GM23338 (cell line): ENCODE data around the gene FBXL17. TPM values are rescaled to one million over a fixed set of nuclear protein-coding genes. Genes with fewer than 3 reads are reported as not detected.

Experiments
- ATAC-seq: fragments of 200-7000 bp; cut with Tn5 transposase; 3 replicates; pipeline ENCODE4 v1.9.1; 2020
- DNase-seq: peaks from one replicate; pipeline ENCODE4 v3.0.0-alpha.2; 2015; ENCODE audit warnings: low spot score
- H2AFZ ChIP-seq: fragments of 200-600 bp; sonication (generic); 2 replicates; pipeline ENCODE4 v1.8.0; 2016; ENCODE audit warnings: antibody characterized with exemption, mild to moderate bottlenecking, moderate library complexity
- H3F3A ChIP-seq: fragments of 200-600 bp; sonication (generic); replicated peaks from 2 replicates; pipeline ENCODE4 v1.8.0; 2017; ENCODE audit warnings: antibody characterized with exemption, mixed run types, low read depth
- H3K27ac ChIP-seq: fragments of 200-600 bp; sonication (generic); 2 replicates; pipeline ENCODE4 v1.6.1; 2016; ENCODE audit warnings: low read depth
- H3K27me3 ChIP-seq: fragments of 200-600 bp; sonication (generic); 2 replicates; pipeline ENCODE4 v1.8.0; 2016; ENCODE audit warnings: mild to moderate bottlenecking, mixed run types, moderate library complexity; ENCODE audit not compliant: insufficient read depth
- H3K36me3 ChIP-seq: fragments of 200-600 bp; sonication (generic); 2 replicates; pipeline ENCODE4 v1.8.0; 2016; ENCODE audit warnings: mild to moderate bottlenecking; ENCODE audit not compliant: insufficient read depth
- H3K4me1 ChIP-seq: fragments of 200-600 bp; sonication (generic); 2 replicates; pipeline ENCODE4 v1.8.0; 2016; ENCODE audit warnings: mild to moderate bottlenecking, moderate library complexity; ENCODE audit not compliant: insufficient read depth
- H3K4me2 ChIP-seq: fragments of 200-600 bp; sonication (generic); 2 replicates; pipeline ENCODE4 v1.7.1; 2017; ENCODE audit warnings: mixed run types
- H3K4me3 ChIP-seq: fragments of 200-600 bp; sonication (generic); 2 replicates; pipeline ENCODE4 v1.6.1; 2016; ENCODE audit warnings: mixed run types
- H3K79me2 ChIP-seq: fragments of 200-600 bp; sonication (generic); replicated peaks from 2 replicates; pipeline ENCODE4 v1.8.0; 2017; ENCODE audit warnings: mild to moderate bottlenecking; ENCODE audit not compliant: insufficient read depth
- H3K9me2 ChIP-seq: fragments of 200-600 bp; sonication (generic); 2 replicates; pipeline ENCODE4 v1.8.0; 2017; ENCODE audit not compliant: insufficient read depth
- H4K20me1 ChIP-seq: fragments of 200-600 bp; sonication (generic); replicated peaks from 2 replicates; pipeline ENCODE4 v1.8.0; 2017; ENCODE audit warnings: mild to moderate bottlenecking; ENCODE audit not compliant: insufficient read depth
- H3K27ac Mint-ChIP-seq: 2 replicates; pipeline ENCODE4 v1.8.0; 2020; ENCODE audit warnings: inconsistent platforms, mild to moderate bottlenecking, moderate library complexity, mixed read lengths
- H3K27me3 Mint-ChIP-seq: 3 replicates; pipeline ENCODE4 v1.8.0; 2022; ENCODE audit warnings: low read depth, mild to moderate bottlenecking, moderate library complexity, mixed read lengths, inconsistent platforms; ENCODE audit not compliant: insufficient read depth, poor library complexity
- H3K36me3 Mint-ChIP-seq: 3 replicates; pipeline ENCODE4 v1.8.0; 2021; ENCODE audit warnings: low read depth, mild to moderate bottlenecking, inconsistent platforms, moderate library complexity, mixed read lengths
- H3K4me1 Mint-ChIP-seq: 3 replicates; pipeline ENCODE4 v1.8.0; 2020; ENCODE audit warnings: mild to moderate bottlenecking, inconsistent platforms, mixed read lengths
- H3K4me3 Mint-ChIP-seq: 3 replicates; pipeline ENCODE4 v1.8.0; 2021; ENCODE audit warnings: moderate library complexity, mild to moderate bottlenecking, inconsistent platforms, mixed read lengths
- H3K9me3 Mint-ChIP-seq: 3 replicates; pipeline ENCODE4 v1.8.0; 2020; ENCODE audit warnings: moderate library complexity, mild to moderate bottlenecking, inconsistent platforms, mixed read lengths
- NANOG ChIP-seq: IDR thresholded peaks from 2 replicates; pipeline ENCODE4 v1.6.1; 2016; ENCODE audit warnings: antibody characterized with exemption, borderline replicate concordance
- polyA plus RNA-seq: library from polyadenylated mRNA; unstranded; fragments of >200 nt; fragmentation: Nextera tagmentation; extraction: Ambion mirVana; gene quantifications from 2 replicates; pipeline ENCODE4 v1.2.1, GENCODE V29; 2016
- total RNA-seq: library from RNA; depleted of rRNA; stranded (reverse); fragments of >200 nt; shearing (Covaris generic); gene quantifications from 2 replicates; pipeline ENCODE4 v1.2.3, GENCODE V29; 2014
- TF ChIP-seq, protein P1 (sequence below): IDR thresholded peaks from one replicate; pipeline ENCODE4 v1.6.1; 2018; ENCODE audit warnings: antibody characterized with exemption; ENCODE audit not compliant: unreplicated experiment
- TF ChIP-seq, protein P2 (sequence below): fragments of 250-450 bp; sonication (Bioruptor Pico); IDR thresholded peaks from 2 replicates; pipeline ENCODE4 v1.5.0; 2020; ENCODE audit warnings: mild to moderate bottlenecking, moderate library complexity

FBXL17 gene
- total and polyA plus RNA-seq, 2 experiments from 2014 or later, result 2.0 to 2.7 TPM

DNA sequence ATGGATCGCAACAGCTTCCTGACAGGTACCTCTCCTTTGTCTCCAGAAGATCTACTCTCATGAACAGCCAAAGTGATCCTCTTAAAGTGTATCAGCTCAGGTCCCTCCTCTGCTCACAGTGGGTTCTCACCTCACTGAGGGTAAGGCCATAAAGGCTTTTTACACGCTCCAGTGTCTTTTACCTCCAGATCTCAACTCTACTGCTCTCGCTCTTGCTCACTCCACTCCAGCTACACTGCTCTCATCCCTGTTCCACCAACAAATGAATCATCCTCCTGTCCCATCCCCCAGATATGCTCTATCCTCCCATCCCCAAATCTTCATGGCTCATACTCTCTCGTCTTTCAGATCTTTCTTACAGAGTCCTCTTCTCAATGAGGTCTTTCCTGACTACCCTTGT lies 462.5 kb downstream of the FBXL17 start (continued):
- TF ChIP-seq, protein P1, sequence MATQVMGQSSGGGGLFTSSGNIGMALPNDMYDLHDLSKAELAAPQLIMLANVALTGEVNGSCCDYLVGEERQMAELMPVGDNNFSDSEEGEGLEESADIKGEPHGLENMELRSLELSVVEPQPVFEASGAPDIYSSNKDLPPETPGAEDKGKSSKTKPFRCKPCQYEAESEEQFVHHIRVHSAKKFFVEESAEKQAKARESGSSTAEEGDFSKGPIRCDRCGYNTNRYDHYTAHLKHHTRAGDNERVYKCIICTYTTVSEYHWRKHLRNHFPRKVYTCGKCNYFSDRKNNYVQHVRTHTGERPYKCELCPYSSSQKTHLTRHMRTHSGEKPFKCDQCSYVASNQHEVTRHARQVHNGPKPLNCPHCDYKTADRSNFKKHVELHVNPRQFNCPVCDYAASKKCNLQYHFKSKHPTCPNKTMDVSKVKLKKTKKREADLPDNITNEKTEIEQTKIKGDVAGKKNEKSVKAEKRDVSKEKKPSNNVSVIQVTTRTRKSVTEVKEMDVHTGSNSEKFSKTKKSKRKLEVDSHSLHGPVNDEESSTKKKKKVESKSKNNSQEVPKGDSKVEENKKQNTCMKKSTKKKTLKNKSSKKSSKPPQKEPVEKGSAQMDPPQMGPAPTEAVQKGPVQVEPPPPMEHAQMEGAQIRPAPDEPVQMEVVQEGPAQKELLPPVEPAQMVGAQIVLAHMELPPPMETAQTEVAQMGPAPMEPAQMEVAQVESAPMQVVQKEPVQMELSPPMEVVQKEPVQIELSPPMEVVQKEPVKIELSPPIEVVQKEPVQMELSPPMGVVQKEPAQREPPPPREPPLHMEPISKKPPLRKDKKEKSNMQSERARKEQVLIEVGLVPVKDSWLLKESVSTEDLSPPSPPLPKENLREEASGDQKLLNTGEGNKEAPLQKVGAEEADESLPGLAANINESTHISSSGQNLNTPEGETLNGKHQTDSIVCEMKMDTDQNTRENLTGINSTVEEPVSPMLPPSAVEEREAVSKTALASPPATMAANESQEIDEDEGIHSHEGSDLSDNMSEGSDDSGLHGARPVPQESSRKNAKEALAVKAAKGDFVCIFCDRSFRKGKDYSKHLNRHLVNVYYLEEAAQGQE, result no peak

DNA sequence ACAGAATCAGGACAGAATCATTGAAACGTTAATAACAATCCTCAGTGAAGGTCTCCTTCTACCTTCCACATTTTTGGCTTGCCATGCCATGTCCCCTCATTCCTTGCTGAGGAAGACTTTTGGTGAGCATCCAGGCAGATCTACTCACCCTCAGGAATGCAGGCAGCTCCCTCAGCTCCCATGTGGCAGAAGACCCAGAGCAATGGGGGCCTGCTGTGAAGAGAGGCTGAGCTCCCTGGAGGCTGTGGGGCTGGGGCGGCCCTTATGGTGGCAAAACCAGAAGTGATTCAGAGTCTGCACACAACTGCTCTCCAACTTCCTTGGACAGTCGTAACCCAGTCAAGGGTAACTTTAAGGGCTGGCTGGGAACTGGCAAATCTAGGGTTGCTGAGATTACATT lies 463.9 kb downstream of the FBXL17 start:
- H3K9me2 ChIP-seq, result no peaks in the 10 kb centered on the region
- no peak overlapping the region for H3K4me3 ChIP-seq
- DNase-seq (no peak), ATAC-seq (peak; percentile 27; the same call in 2 of the 3 replicates)
- TF ChIP-seq NANOG, result no peak
- TF ChIP-seq, protein P2, sequence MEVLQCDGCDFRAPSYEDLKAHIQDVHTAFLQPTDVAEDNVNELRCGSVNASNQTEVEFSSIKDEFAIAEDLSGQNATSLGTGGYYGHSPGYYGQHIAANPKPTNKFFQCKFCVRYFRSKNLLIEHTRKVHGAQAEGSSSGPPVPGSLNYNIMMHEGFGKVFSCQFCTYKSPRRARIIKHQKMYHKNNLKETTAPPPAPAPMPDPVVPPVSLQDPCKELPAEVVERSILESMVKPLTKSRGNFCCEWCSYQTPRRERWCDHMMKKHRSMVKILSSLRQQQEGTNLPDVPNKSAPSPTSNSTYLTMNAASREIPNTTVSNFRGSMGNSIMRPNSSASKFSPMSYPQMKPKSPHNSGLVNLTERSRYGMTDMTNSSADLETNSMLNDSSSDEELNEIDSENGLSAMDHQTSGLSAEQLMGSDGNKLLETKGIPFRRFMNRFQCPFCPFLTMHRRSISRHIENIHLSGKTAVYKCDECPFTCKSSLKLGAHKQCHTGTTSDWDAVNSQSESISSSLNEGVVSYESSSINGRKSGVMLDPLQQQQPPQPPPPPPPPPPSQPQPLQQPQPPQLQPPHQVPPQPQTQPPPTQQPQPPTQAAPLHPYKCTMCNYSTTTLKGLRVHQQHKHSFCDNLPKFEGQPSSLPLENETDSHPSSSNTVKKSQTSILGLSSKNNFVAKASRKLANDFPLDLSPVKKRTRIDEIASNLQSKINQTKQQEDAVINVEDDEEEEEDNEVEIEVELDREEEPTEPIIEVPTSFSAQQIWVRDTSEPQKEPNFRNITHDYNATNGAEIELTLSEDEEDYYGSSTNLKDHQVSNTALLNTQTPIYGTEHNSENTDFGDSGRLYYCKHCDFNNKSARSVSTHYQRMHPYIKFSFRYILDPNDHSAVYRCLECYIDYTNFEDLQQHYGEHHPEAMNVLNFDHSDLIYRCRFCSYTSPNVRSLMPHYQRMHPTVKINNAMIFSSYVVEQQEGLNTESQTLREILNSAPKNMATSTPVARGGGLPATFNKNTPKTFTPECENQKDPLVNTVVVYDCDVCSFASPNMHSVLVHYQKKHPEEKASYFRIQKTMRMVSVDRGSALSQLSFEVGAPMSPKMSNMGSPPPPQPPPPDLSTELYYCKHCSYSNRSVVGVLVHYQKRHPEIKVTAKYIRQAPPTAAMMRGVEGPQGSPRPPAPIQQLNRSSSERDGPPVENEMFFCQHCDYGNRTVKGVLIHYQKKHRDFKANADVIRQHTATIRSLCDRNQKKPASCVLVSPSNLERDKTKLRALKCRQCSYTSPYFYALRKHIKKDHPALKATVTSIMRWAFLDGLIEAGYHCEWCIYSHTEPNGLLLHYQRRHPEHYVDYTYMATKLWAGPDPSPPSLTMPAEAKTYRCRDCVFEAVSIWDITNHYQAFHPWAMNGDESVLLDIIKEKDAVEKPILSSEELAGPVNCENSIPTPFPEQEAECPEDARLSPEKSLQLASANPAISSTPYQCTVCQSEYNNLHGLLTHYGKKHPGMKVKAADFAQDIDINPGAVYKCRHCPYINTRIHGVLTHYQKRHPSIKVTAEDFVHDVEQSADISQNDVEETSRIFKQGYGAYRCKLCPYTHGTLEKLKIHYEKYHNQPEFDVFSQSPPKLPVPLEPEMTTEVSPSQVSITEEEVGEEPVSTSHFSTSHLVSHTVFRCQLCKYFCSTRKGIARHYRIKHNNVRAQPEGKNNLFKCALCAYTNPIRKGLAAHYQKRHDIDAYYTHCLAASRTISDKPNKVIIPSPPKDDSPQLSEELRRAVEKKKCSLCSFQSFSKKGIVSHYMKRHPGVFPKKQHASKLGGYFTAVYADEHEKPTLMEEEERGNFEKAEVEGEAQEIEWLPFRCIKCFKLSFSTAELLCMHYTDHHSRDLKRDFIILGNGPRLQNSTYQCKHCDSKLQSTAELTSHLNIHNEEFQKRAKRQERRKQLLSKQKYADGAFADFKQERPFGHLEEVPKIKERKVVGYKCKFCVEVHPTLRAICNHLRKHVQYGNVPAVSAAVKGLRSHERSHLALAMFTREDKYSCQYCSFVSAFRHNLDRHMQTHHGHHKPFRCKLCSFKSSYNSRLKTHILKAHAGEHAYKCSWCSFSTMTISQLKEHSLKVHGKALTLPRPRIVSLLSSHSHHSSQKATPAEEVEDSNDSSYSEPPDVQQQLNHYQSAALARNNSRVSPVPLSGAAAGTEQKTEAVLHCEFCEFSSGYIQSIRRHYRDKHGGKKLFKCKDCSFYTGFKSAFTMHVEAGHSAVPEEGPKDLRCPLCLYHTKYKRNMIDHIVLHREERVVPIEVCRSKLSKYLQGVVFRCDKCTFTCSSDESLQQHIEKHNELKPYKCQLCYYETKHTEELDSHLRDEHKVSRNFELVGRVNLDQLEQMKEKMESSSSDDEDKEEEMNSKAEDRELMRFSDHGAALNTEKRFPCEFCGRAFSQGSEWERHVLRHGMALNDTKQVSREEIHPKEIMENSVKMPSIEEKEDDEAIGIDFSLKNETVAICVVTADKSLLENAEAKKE (CRISPR knock-in tag), result peak; percentile 81; the same call in 1 of the 2 replicates
- no peak overlapping the region for H3K27ac Mint-ChIP-seq
- no peak overlapping the region for H3K27ac ChIP-seq
- H3K9me3 Mint-ChIP-seq, result no peaks in the 10 kb centered on the region
- H3K27me3 ChIP-seq, result no peaks in the 10 kb centered on the region
- no peaks in the 10 kb centered on the region for H3K36me3 Mint-ChIP-seq
- no peaks in the 10 kb centered on the region for H4K20me1 ChIP-seq
- H3K27me3 Mint-ChIP-seq, result no peaks in the 10 kb centered on the region
- H2AFZ ChIP-seq, result no peak overlapping the region
- H3K4me1 Mint-ChIP-seq, result peaks cover 7% of the 10 kb centered on the region; the same call in 2 of the 3 replicates
- H3K4me2 ChIP-seq, result no peak overlapping the region
- H3K79me2 ChIP-seq, result no peaks in the 10 kb centered on the region
- no peaks in the 10 kb centered on the region for H3K4me1 ChIP-seq
- H3K4me3 Mint-ChIP-seq, result no peak overlapping the region
- H3K36me3 ChIP-seq, result no peaks in the 10 kb centered on the region
- H3F3A ChIP-seq, result no peaks in the 10 kb centered on the region
